NCI-H1436 (cell line): Measurements from ENCODE around the gene ITGB2.

Source experiments
- DNase-seq: peaks from one replicate; lab custom pipeline; 2025; lab: John Stamatoyannopoulos, UW

ITGB2 gene

GRCh38 chr21:44867999-44868700 is 52.5 kb downstream of the ITGB2 start:
- no peak for DNase-seq

GRCh38 chr21:44867464-44867863 is 53.2 kb downstream of the ITGB2 start:
- no peak for DNase-seq

GRCh38 chr21:44866780-44867179 is 53.9 kb downstream of the ITGB2 start:
- DNase-seq = no peak

GRCh38 chr21:44865561-44866280 is 55.0 kb downstream of the ITGB2 start:
- no peak for DNase-seq

GRCh38 chr21:44862869-44863685 is 57.6 kb downstream of the ITGB2 start:
- no peak for DNase-seq

GRCh38 chr21:44858791-44859190 is 61.9 kb downstream of the ITGB2 start:
- DNase-seq = no peak

- no peak for DNase-seq
Observed at GRCh38 chr21:44858291-44858690, 62.4 kb downstream of the ITGB2 start.

GRCh38 chr21:44857127-44857892 is 63.4 kb downstream of the ITGB2 start:
- no peak for DNase-seq

- no peak for DNase-seq
Observed at GRCh38 chr21:44856131-44856530, 64.6 kb downstream of the ITGB2 start.

- DNase-seq = no peak
Observed at GRCh38 chr21:44855572-44855971, 65.1 kb downstream of the ITGB2 start.

- no peak for DNase-seq
Observed at GRCh38 chr21:44854664-44855446, 65.8 kb downstream of the ITGB2 start.

GRCh38 chr21:44854391-44854663 is 66.4 kb downstream of the ITGB2 start:
- DNase-seq = no peak

- no peak for DNase-seq
Observed at GRCh38 chr21:44853601-44854390, 66.9 kb downstream of the ITGB2 start.

GRCh38 chr21:44850905-44851657 is 69.6 kb downstream of the ITGB2 start:
- no peak for DNase-seq

- DNase-seq = no peak
Observed at GRCh38 chr21:44850208-44850800, 70.4 kb downstream of the ITGB2 start.

- DNase-seq = no peak
Observed at GRCh38 chr21:44849616-44850130, 71.0 kb downstream of the ITGB2 start.

- no peak for DNase-seq
Observed at GRCh38 chr21:44848821-44849521, 71.7 kb downstream of the ITGB2 start.

- DNase-seq = no peak
Observed at GRCh38 chr21:44847261-44848056, 73.2 kb downstream of the ITGB2 start.
